Stimulated activated CD8-positive, alpha-beta memory T cell treated with anti-CD3 and anti-CD28 coated beads, Interleukin-4, amount 100 ng/mL, for 1 hour (primary cell): ENCODE data around the gene MDM2.
A peak's percentile ranks its signal among the peaks of the same experiment; 100 is the strongest.

Experiments used
- DNase-seq, 2 donors: peaks; one replicate each; pipeline ENCODE4 v3.0.0-alpha.2; 2020; ENCODE audit warnings: low read depth in 2 of 2, low spot score in 1 of 2

MDM2 gene

GRCh38 chr12:68807576-68808387, at the start of gene MDM2:
TSS of gene MDM2 (plus strand) at chr12:68808177. CDS start at chr12:68808478, 301 bp downstream.
- peak; percentile 88 to 95 for DNase-seq

DNA sequence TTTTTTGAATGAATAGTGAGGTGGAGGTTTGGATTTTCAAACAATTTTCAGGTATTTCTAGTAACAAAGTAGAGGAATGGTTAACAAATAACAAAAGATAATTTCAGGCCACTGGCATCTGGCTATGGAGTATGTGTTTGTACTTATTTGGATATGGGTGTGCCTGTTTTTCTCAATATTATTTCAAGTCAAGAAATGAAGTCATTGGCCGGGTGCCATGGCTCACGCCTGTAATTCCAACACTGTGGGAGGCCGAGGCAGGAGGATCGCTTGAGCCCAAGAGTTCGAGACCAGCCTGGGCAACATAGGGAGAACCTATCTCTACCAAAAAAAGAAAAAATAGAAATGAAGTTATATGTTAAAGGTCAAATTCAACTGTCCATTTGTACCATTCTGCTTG, 48.1 kb upstream of the MDM2 start:
- no peak for DNase-seq

- no peak for DNase-seq
Measured at GRCh38 chr12:68760806-68761441, 47.1 kb upstream of the MDM2 start.

- no peak for DNase-seq
Measured at GRCh38 chr12:68761442-68761812, 46.5 kb upstream of the MDM2 start.

- no peak for DNase-seq
Measured at GRCh38 chr12:68761901-68762630, 45.9 kb upstream of the MDM2 start.

GRCh38 chr12:68762691-68763090, 45.3 kb upstream of the MDM2 start:
- DNase-seq, result no peak

GRCh38 chr12:68765696-68766095, 42.3 kb upstream of the MDM2 start:
- DNase-seq, result no peak

DNA sequence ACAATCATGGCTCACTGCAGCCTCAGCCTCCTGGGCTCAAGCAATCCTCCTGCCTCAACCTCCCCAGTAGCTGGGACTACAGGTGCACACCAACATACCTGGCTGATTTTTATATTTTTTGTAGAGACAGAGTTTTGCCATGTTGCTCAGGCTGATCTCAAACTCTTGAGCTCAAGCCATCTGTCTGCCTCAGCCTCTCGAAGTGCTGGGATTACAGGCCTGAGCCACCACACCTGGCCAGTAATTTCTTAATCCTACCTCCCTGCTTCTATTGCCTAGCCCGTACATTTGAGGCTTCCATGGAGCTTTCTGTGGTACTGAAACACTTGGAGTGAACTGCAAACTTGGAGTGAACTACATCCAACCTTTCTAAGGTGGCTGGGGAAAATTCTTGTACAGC, 41.3 kb upstream of the MDM2 start:
- DNase-seq, result no peak

DNA sequence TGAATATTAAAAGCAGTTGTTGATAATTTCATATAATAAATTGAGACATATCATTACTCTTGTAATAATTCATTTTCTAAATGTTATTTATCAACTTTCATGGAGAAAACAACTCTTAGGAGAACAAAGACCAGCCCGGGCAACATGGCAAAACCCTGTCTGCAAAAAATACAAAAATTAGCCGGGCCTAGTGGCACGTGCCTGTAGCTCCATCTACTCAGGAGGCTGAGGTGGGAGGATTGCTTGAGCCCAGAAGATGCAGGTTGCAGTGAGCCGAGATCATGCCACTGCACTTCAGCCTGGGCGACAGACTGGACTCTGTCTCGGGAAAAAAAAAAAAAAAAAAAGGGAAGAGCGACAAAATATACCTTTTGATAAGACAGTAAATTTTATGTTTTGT, 40.8 kb upstream of the MDM2 start:
- DNase-seq, result no peak

DNA sequence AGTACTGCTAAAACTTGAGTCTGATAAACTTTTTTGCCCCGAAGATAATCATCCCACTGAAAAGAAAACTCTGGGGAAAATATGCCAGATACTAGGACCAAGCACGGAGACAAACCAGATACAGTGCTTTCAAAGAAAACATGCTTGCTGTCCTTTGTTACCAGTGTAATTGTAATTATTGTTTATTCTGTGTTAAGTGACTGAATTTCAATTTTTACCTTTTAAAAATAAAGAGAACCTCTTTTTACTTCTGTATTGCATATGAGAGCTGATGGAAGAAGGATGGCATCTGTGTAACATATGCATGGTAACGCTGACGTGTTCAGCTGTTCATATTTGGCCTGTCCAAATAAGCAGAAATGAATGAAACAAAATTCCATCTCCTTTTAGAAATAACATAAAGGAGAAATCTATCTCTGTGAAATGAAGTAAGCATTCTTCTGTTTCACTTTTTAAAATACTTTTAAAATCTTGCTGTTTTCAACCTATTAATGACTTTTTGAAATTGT, 39.5 kb upstream of the MDM2 start:
- DNase-seq, result no peak

GRCh38 chr12:68769941-68770340, 38.0 kb upstream of the MDM2 start:
- DNase-seq, result no peak

DNA sequence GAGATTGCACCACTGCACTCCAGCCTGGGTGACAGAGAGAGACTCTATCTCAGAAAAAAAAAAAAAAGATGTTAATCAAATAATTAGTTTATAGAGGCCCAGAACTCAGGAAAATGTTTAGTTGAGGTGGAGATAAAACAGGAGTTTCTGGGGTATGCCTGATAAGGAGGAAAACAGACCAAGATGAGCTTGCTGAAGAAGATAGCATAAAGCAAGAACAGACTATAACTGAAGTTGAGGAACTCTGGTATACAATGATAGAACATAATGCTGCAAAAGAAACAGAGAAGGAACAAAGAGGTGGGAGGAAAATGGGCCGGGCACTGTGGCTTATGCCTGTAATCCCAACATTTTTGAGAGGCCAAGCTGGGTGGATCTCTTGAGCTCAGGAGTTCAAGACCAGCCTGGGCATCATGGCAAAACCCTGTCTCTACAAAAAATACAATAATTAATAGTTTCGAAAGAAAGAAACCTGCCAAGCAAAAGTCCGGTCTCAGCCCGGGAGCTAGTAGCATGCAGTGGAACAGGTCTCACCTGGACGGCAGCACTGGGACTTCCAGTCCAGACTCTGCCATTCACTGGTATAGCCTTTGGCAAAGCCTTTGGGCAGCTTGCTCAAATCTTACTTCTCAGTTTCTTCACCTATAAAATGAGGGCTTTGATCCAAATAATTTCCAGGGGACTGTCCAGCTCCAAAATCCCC, 36.6 kb upstream of the MDM2 start:
- DNase-seq, result no peak

GRCh38 chr12:68772714-68773113, 35.3 kb upstream of the MDM2 start:
- no peak for DNase-seq

DNA sequence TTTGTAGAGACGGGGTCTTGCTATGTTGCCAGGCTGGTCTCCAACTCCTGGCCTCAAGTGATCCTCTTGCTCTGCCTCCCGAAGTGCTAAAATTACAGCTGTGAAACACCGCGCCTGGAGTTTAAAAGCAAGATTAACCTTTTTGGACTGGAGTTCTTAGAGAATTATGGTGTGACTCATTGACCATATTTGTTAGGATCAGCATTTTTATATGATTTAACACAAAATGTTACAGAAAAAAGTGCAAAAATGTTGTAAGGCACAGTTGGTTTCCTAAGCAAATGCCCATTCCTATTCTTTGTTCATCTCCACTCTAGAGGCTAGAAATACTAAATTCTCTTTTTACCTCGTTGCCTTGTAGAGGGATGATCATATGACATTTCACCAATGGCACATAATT, 34.4 kb upstream of the MDM2 start:
- no peak for DNase-seq

DNA sequence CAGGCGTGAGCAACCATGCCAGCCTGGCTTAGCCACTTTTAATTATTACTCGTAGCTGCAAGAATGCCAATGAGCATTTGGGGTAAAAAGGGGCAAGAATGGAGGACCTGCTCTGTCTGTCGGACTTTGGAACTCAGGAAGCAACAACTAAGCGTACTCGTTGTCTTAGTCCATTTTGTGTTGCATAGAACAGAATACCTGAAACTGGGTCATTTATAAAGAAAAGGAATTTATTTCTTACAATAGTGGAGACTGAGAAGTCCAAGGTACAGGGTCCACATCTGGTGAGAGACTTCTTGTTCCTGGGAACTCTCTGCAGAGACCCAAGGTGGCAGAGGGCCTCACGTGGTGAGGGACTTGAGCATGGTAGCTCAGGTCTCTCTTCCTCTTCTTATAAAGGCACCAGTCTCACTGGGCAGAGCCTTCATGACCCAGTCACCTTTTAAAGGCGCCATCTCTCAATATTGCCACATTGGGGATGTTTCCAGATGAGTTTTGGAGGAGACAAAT, 32.8 kb upstream of the MDM2 start:
- DNase-seq, result no peak

- no peak for DNase-seq
Measured at GRCh38 chr12:68776976-68777610, 30.9 kb upstream of the MDM2 start.

- DNase-seq, result no peak
Measured at GRCh38 chr12:68779280-68779679, 28.7 kb upstream of the MDM2 start.

DNA sequence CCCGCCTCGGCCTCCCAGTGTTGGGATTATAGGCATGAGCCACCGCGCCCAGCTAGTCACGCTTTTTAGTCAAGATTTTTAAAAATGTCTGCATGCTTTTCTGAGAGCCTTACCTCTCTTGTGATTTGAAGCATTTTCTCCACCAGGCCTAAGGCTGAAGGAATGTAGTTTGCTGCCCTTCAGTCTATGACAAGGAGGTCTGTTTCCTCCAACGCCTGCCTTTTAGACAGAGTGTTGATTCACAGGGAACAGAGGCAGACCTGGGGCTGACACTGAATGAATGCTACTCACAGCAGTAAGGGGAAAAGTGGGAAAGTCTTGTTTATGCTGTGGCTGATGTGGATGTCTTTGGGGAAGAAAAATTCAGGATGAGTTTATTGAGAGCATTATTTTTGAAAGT, 27.2 kb upstream of the MDM2 start:
- no peak for DNase-seq

DNA sequence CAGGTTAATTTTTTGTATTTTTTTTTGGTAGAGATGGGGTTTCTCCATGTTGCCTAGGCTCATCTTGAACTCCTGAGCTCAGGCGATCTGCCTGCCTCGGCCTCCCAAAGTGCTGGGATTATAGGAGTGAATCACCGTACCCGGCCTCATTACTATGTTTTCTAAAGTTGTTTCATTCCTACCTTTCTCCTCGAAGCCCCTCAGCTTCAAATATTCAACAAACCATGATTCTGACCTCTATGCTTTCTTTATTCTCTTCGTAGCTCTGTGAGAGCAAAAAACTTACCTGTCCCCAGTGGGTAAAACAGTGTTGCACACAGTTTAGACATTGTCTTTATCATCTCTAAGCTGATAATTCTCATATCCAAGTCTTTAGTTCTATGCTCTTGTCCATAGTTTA, 26.2 kb upstream of the MDM2 start:
- DNase-seq, result no peak

- no peak for DNase-seq
Measured at GRCh38 chr12:68784015-68784414, 24.0 kb upstream of the MDM2 start.

GRCh38 chr12:68785358-68785757, 22.6 kb upstream of the MDM2 start:
- DNase-seq, result no peak
